Measurements from ENCODE around the gene DOCK4. TPM values are rescaled to one million over a fixed set of nuclear protein-coding genes. Genes with fewer than 3 reads are reported as not detected.

The DOCK4 gene
- total and polyA plus RNA-seq, 7 donors = 3.0 to 28.5 (median 14.1) TPM

GRCh38 chr7:111765751-111766643, 440.2 kb downstream of the DOCK4 start:
- intact Hi-C loops (cut with DNase I) = loop anchor here (10.0 kb wide), 1 partner anchor 649 kb away; no protein-coding TSS in a partner anchor
- Histone ChIP-seq H3K4me3 (no peak overlapping the region), H3K27me3 (no peaks in the 10 kb centered on the region), H3K36me3 (peaks cover 0 to 10% (median 0%) of the 10 kb centered on the region in 4 donors), H3K4me1 (peaks cover 0 to 16% (median 3%) of the 10 kb centered on the region in 4 donors), H3K9me3 (no peaks in the 10 kb centered on the region), H3K27ac (no peak overlapping the region)
- TF ChIP-seq POLR2AphosphoS5 (IDR thresholded peaks at IDR 0.05) (no peak), EP300 (IDR thresholded peaks at IDR 0.05) (no peak), POLR2A (IDR thresholded peaks at IDR 0.05) (no peak), CTCF (IDR thresholded peaks at IDR 0.05) (no peak)
- 28 to 64% methylated on average over 6 of the region's 6 CpGs for WGBS, 2 donors
- no peak for DNase-seq

- H3K36me3 ChIP-seq = peaks cover 0 to 2% (median 0%) of the 10 kb centered on the region in 4 donors
- H3K9me3 ChIP-seq = no peaks in the 10 kb centered on the region
- 42 to 44% methylated on average over 3 of the region's 3 CpGs for WGBS, 2 donors
- H3K27ac ChIP-seq = no peak overlapping the region
- TF ChIP-seq CTCF (IDR thresholded peaks at IDR 0.05) (peak in 3 of 4 experiments; percentile 28 to 58 (median 29)), POLR2AphosphoS5 (IDR thresholded peaks at IDR 0.05) (no peak)
- DNase-seq = no peak
- no peak overlapping the region for H3K4me3 ChIP-seq
- intact Hi-C loops (cut with DNase I) = loop anchor here (5.0 to 10.0 kb wide), 2 partner anchors 651 to 734 kb away; no protein-coding TSS in a partner anchor
- peaks cover 0 to 16% (median 3%) of the 10 kb centered on the region in 4 donors for H3K4me1 ChIP-seq
- no peaks in the 10 kb centered on the region for H3K27me3 ChIP-seq
Measured at GRCh38 chr7:111763221-111763801, 442.9 kb downstream of the DOCK4 start.

- no peaks in the 10 kb centered on the region for H3K9me3 ChIP-seq
- peaks cover 0 to 6% (median 0%) of the 10 kb centered on the region in 4 donors for H3K36me3 ChIP-seq
- no peak for DNase-seq
- H3K27me3 ChIP-seq = no peaks in the 10 kb centered on the region
- TF ChIP-seq POLR2AphosphoS5 (IDR thresholded peaks at IDR 0.05) (no peak), CTCF (IDR thresholded peaks at IDR 0.05) (no peak), EP300 (IDR thresholded peaks at IDR 0.05) (no peak), POLR2A (IDR thresholded peaks at IDR 0.05) (no peak)
- intact Hi-C loops (cut with DNase I) = loop anchor here (5.0 to 10.0 kb wide), 2 partner anchors 652 to 735 kb away; no protein-coding TSS in a partner anchor
- H3K4me3 ChIP-seq = no peak overlapping the region
- WGBS, 2 donors = 65 to 81% methylated on average over 5 of the region's 5 CpGs
- peaks cover 0 to 16% (median 3%) of the 10 kb centered on the region in 4 donors for H3K4me1 ChIP-seq
- no peak overlapping the region for H3K27ac ChIP-seq
Measured at GRCh38 chr7:111762799-111763198, 443.4 kb downstream of the DOCK4 start.

- H3K27ac ChIP-seq = no peak overlapping the region
- intact Hi-C loops (cut with DNase I) = loop anchor here (5.0 to 10.0 kb wide), 2 partner anchors 653 to 735 kb away; no protein-coding TSS in a partner anchor
- TF ChIP-seq POLR2A (IDR thresholded peaks at IDR 0.05) (no peak), EP300 (IDR thresholded peaks at IDR 0.05) (no peak), CTCF (IDR thresholded peaks at IDR 0.05) (no peak), POLR2AphosphoS5 (IDR thresholded peaks at IDR 0.05) (no peak)
- H3K4me3 ChIP-seq = no peak overlapping the region
- H3K36me3 ChIP-seq = peaks cover 0 to 6% (median 0%) of the 10 kb centered on the region in 4 donors
- peaks cover 0 to 16% (median 3%) of the 10 kb centered on the region in 4 donors for H3K4me1 ChIP-seq
- no peaks in the 10 kb centered on the region for H3K9me3 ChIP-seq
- no peak for DNase-seq
- no peaks in the 10 kb centered on the region for H3K27me3 ChIP-seq
Measured at GRCh38 chr7:111762211-111762610, 444.0 kb downstream of the DOCK4 start.
